Measurements from ENCODE around the gene SAFB.

Gene SAFB

GRCh38 chr19:5680437-5681368 is 57.8 kb downstream of the SAFB start, which contains the start of the genes HSD11B1L and MICOS13:
HSD11B1L (plus strand) TSS chr19:5681027; CDS start chr19:5684833, 3,806 bp downstream.
MICOS13 (minus strand) TSS chr19:5680516; CDS start chr19:5680486, 30 bp downstream.
- H3K27ac ChIP-seq (replicated peaks; ENCODE audit: low read length): peak within 1 kb of the TSS; percentile 94
- H3K14ac ChIP-seq (ENCODE audit: low read length): peak within 1 kb of the TSS; percentile 78
- H3K9me3 ChIP-seq (replicated peaks in 1 of 2; ENCODE audit: control insufficient read depth in 2 of 2, insufficient read depth in 1 of 2, low read depth in 1 of 2, low read length in 2 of 2): no peaks in the 10 kb centered on the region
- peaks cover 10 to 23% of the 10 kb centered on the region in 2 donors for H3K4me1 ChIP-seq (ENCODE audit: control insufficient read depth in 2 of 2, insufficient read depth in 1 of 2, low read depth in 1 of 2, low read length in 2 of 2)
- H3K18ac ChIP-seq (ENCODE audit: low read length): peak within 1 kb of the TSS; percentile 100
- H3K79me1 ChIP-seq (ENCODE audit: low read depth, low read length): peaks cover 16% of the 10 kb centered on the region
- peak within 1 kb of the TSS; percentile 93 for H3K9ac ChIP-seq (ENCODE audit: low read depth, low read length, poor library complexity)
- no peak within 1 kb of the TSS for H3K4ac ChIP-seq (ENCODE audit: low read length)
- DNase-seq (ENCODE audit: low spot score): peak; percentile 98
- H3K27me3 ChIP-seq (ENCODE audit: control insufficient read depth in 3 of 3, insufficient read depth in 3 of 3, low read depth in 1 of 3, low read length in 3 of 3): no peaks in the 10 kb centered on the region
- peak within 1 kb of the TSS; percentile 95 for H2BK5ac ChIP-seq (ENCODE audit: low read length)
- H3K4me3 ChIP-seq (ENCODE audit: low read length in 2 of 2): peak within 1 kb of the TSS; percentile 63 to 90
- peak within 1 kb of the TSS; percentile 89 for H4K8ac ChIP-seq (ENCODE audit: low read depth, low read length)
- H4K91ac ChIP-seq (ENCODE audit: low read depth, low read length, poor library complexity): no peak within 1 kb of the TSS
- no peak within 1 kb of the TSS for H2BK120ac ChIP-seq (ENCODE audit: low read depth, low read length)
- peak within 1 kb of the TSS; percentile 96 for H2AFZ ChIP-seq (ENCODE audit: low read length)
- peak within 1 kb of the TSS; percentile 95 for H3K23ac ChIP-seq (ENCODE audit: low read depth, low read length, poor library complexity)
- H2BK12ac ChIP-seq (ENCODE audit: low read length): peak within 1 kb of the TSS; percentile 30
- H3K4me2 ChIP-seq (ENCODE audit: insufficient read depth, low read length, poor library complexity, severe bottlenecking): peak within 1 kb of the TSS; percentile 82
- peaks cover 4 to 12% of the 10 kb centered on the region in 2 donors for H3K36me3 ChIP-seq (replicated peaks in 1 of 2; ENCODE audit: control insufficient read depth in 2 of 2, insufficient read depth in 2 of 2, low read length in 2 of 2)
- peak within 1 kb of the TSS; percentile 30 for H2BK15ac ChIP-seq (ENCODE audit: low read length)
- no CpG with 5 or more reads among the region's 94 CpGs for WGBS, 2 donors (ENCODE audit: extremely low coverage in 2 of 2, insufficient read length in 2 of 2, insufficient replicate concordance in 1 of 2)
- peak within 1 kb of the TSS; percentile 95 for H2AK5ac ChIP-seq (ENCODE audit: low read depth, low read length)

- peaks cover 16% of the 10 kb centered on the region for H3K79me1 ChIP-seq (ENCODE audit: low read depth, low read length)
- H3K4me3 ChIP-seq (ENCODE audit: low read length in 2 of 2): peak overlapping the region; percentile 63 to 90
- peak overlapping the region; percentile 95 for H2BK5ac ChIP-seq (ENCODE audit: low read length)
- no peaks in the 10 kb centered on the region for H3K9me3 ChIP-seq (replicated peaks in 1 of 2; ENCODE audit: control insufficient read depth in 2 of 2, insufficient read depth in 1 of 2, low read depth in 1 of 2, low read length in 2 of 2)
- H3K9ac ChIP-seq (ENCODE audit: low read depth, low read length, poor library complexity): peak overlapping the region; percentile 93
- peak overlapping the region; percentile 95 for H3K23ac ChIP-seq (ENCODE audit: low read depth, low read length, poor library complexity)
- H3K4me1 ChIP-seq (ENCODE audit: control insufficient read depth in 2 of 2, insufficient read depth in 1 of 2, low read depth in 1 of 2, low read length in 2 of 2): peaks cover 10 to 26% of the 10 kb centered on the region in 2 donors
- 100% methylated on average over 1 of the region's 17 CpGs; no CpG with 5 or more reads in 1 of the 2 donors for WGBS, 2 donors (ENCODE audit: extremely low coverage in 2 of 2, insufficient read length in 2 of 2, insufficient replicate concordance in 1 of 2)
- H3K4ac ChIP-seq (ENCODE audit: low read length): no peak overlapping the region
- peak overlapping the region; percentile 27 for H3K27ac ChIP-seq (replicated peaks; ENCODE audit: low read length)
- H2BK12ac ChIP-seq (ENCODE audit: low read length): no peak overlapping the region
- H3K14ac ChIP-seq (ENCODE audit: low read length): peak overlapping the region; percentile 78
- H4K91ac ChIP-seq (ENCODE audit: low read depth, low read length, poor library complexity): no peak overlapping the region
- H2AFZ ChIP-seq (ENCODE audit: low read length): peak overlapping the region; percentile 84
- peak overlapping the region; percentile 89 for H4K8ac ChIP-seq (ENCODE audit: low read depth, low read length)
- no peaks in the 10 kb centered on the region for H3K27me3 ChIP-seq (ENCODE audit: control insufficient read depth in 3 of 3, insufficient read depth in 3 of 3, low read depth in 1 of 3, low read length in 3 of 3)
- no peak overlapping the region for H2BK120ac ChIP-seq (ENCODE audit: low read depth, low read length)
- H3K18ac ChIP-seq (ENCODE audit: low read length): peak overlapping the region; percentile 98
- no peak for DNase-seq (ENCODE audit: low spot score)
- H3K4me2 ChIP-seq (ENCODE audit: insufficient read depth, low read length, poor library complexity, severe bottlenecking): peak overlapping the region; percentile 78
- H2AK5ac ChIP-seq (ENCODE audit: low read depth, low read length): peak overlapping the region; percentile 95
- H3K36me3 ChIP-seq (replicated peaks in 1 of 2; ENCODE audit: control insufficient read depth in 2 of 2, insufficient read depth in 2 of 2, low read length in 2 of 2): peaks cover 4 to 9% of the 10 kb centered on the region in 2 donors
- peak overlapping the region; percentile 30 for H2BK15ac ChIP-seq (ENCODE audit: low read length)
Observed at GRCh38 chr19:5681391-5682106, 58.7 kb downstream of the SAFB start.

- no peaks in the 10 kb centered on the region for H3K9me3 ChIP-seq (replicated peaks in 1 of 2; ENCODE audit: control insufficient read depth in 2 of 2, insufficient read depth in 1 of 2, low read depth in 1 of 2, low read length in 2 of 2)
- H2BK120ac ChIP-seq (ENCODE audit: low read depth, low read length): no peak overlapping the region
- H3K79me1 ChIP-seq (ENCODE audit: low read depth, low read length): peaks cover 13% of the 10 kb centered on the region
- no peaks in the 10 kb centered on the region for H3K27me3 ChIP-seq (ENCODE audit: control insufficient read depth in 3 of 3, insufficient read depth in 3 of 3, low read depth in 1 of 3, low read length in 3 of 3)
- no peak overlapping the region for H4K8ac ChIP-seq (ENCODE audit: low read depth, low read length)
- H2BK12ac ChIP-seq (ENCODE audit: low read length): no peak overlapping the region
- H3K4ac ChIP-seq (ENCODE audit: low read length): no peak overlapping the region
- H3K27ac ChIP-seq (replicated peaks; ENCODE audit: low read length): no peak overlapping the region
- peak overlapping the region in 1 of 2 donors; percentile 63 for H3K4me3 ChIP-seq (ENCODE audit: low read length in 2 of 2)
- no peak overlapping the region for H2AFZ ChIP-seq (ENCODE audit: low read length)
- no peak overlapping the region for H3K14ac ChIP-seq (ENCODE audit: low read length)
- H3K36me3 ChIP-seq (replicated peaks in 1 of 2; ENCODE audit: control insufficient read depth in 2 of 2, insufficient read depth in 2 of 2, low read length in 2 of 2): peaks cover 4 to 9% of the 10 kb centered on the region in 2 donors
- no peak overlapping the region for H3K9ac ChIP-seq (ENCODE audit: low read depth, low read length, poor library complexity)
- no peak overlapping the region for H2BK15ac ChIP-seq (ENCODE audit: low read length)
- DNase-seq (ENCODE audit: low spot score): no peak
- no peak overlapping the region for H2AK5ac ChIP-seq (ENCODE audit: low read depth, low read length)
- no peak overlapping the region for H3K23ac ChIP-seq (ENCODE audit: low read depth, low read length, poor library complexity)
- no peak overlapping the region for H4K91ac ChIP-seq (ENCODE audit: low read depth, low read length, poor library complexity)
- H3K4me2 ChIP-seq (ENCODE audit: insufficient read depth, low read length, poor library complexity, severe bottlenecking): peak overlapping the region; percentile 21
- peaks cover 10 to 26% of the 10 kb centered on the region in 2 donors for H3K4me1 ChIP-seq (ENCODE audit: control insufficient read depth in 2 of 2, insufficient read depth in 1 of 2, low read depth in 1 of 2, low read length in 2 of 2)
- H3K18ac ChIP-seq (ENCODE audit: low read length): no peak overlapping the region
- H2BK5ac ChIP-seq (ENCODE audit: low read length): no peak overlapping the region
- WGBS, 2 donors (ENCODE audit: extremely low coverage in 2 of 2, insufficient read length in 2 of 2, insufficient replicate concordance in 1 of 2): no CpG with 5 or more reads among the region's 3 CpGs
Observed at GRCh38 chr19:5682107-5682482, 59.2 kb downstream of the SAFB start.

Measured in neuronal stem cell (in vitro differentiated cells).